ENCODE measurements around the gene LTBR.

DNA sequence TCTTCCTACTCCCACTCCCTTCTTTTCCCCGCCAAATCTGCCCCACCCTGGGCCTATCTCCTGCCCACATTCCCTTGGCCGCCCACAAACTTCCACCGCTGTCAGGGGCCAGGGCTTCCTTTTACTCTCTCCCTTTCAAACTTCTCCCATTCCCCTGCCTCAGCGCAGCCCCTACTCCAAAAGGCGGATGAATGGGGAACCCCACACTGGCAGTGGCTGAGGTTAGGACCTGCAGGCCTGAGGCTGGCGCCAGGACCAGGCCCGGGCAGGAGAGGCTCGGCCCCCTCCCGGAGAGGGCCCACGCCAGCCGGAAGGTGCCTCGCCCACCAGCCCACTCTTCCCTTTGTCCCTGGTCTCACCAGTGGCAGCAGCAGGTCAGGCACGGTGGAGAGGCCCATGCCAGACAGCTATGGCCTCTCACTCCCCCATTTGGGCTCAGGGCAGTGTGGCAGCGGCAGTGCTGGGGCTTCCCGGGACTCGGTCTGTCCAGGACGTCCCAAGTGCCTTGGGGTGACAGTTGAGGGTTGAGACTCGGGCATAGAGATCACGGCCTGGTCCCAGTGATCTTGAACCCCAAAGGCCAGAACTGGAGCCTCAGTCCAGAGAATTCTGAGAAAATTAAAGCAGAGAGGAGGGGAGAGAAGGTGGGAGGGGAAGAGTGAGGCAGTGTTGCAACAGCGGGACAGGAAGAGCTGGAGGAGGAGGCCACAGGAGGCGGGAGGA, 42.4 kb upstream of the LTBR start, which contains the start of gene TNFRSF1A:
- TF ChIP-seq, protein P1, sequence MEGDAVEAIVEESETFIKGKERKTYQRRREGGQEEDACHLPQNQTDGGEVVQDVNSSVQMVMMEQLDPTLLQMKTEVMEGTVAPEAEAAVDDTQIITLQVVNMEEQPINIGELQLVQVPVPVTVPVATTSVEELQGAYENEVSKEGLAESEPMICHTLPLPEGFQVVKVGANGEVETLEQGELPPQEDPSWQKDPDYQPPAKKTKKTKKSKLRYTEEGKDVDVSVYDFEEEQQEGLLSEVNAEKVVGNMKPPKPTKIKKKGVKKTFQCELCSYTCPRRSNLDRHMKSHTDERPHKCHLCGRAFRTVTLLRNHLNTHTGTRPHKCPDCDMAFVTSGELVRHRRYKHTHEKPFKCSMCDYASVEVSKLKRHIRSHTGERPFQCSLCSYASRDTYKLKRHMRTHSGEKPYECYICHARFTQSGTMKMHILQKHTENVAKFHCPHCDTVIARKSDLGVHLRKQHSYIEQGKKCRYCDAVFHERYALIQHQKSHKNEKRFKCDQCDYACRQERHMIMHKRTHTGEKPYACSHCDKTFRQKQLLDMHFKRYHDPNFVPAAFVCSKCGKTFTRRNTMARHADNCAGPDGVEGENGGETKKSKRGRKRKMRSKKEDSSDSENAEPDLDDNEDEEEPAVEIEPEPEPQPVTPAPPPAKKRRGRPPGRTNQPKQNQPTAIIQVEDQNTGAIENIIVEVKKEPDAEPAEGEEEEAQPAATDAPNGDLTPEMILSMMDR (IDR thresholded peaks at IDR 0.05; ENCODE audit: insufficient read depth, low read depth, low read length): no peak
- no peak for TF ChIP-seq EZH2 (IDR thresholded peaks at IDR 0.05; ENCODE audit: insufficient read depth, low read length)
